ENCODE data around the gene CSNK2A1.
"Not testable (repeated sequence)": the region's sequence is repeated elsewhere in the genome, so short reads cannot be mapped to it uniquely, and the experiment has no call there.

CSNK2A1 gene

GRCh38 chr20:487655-488054 lies 55.9 kb downstream of the CSNK2A1 start:
- no peak for DNase-seq (ENCODE audit: low spot score)

- no peak for DNase-seq (ENCODE audit: low spot score)
Observed at GRCh38 chr20:483815-484644, 59.6 kb downstream of the CSNK2A1 start.

GRCh38 chr20:481167-481566 lies 62.4 kb downstream of the CSNK2A1 start:
- no peak for DNase-seq (ENCODE audit: low spot score)

- DNase-seq (ENCODE audit: low spot score), result no peak
Observed at GRCh38 chr20:480044-480443, 63.5 kb downstream of the CSNK2A1 start.

GRCh38 chr20:479487-479886 lies 64.1 kb downstream of the CSNK2A1 start:
- no peak for DNase-seq (ENCODE audit: low spot score)

- DNase-seq (ENCODE audit: low spot score), result peak; percentile 64
Observed at GRCh38 chr20:478949-479429, 64.6 kb downstream of the CSNK2A1 start.

- no peak for DNase-seq (ENCODE audit: low spot score)
Observed at GRCh38 chr20:478010-478948, 65.3 kb downstream of the CSNK2A1 start.

- DNase-seq (ENCODE audit: low spot score), result not testable (repeated sequence)
Observed at GRCh38 chr20:476561-477249, 66.9 kb downstream of the CSNK2A1 start.

GRCh38 chr20:475463-476357 lies 67.9 kb downstream of the CSNK2A1 start:
- DNase-seq (ENCODE audit: low spot score), result no peak

- no peak for DNase-seq (ENCODE audit: low spot score)
Observed at GRCh38 chr20:474581-474980, 69.0 kb downstream of the CSNK2A1 start.

- DNase-seq (ENCODE audit: low spot score), result no peak
Observed at GRCh38 chr20:472889-473292, 70.7 kb downstream of the CSNK2A1 start.

GRCh38 chr20:472137-472846 lies 71.3 kb downstream of the CSNK2A1 start:
- DNase-seq (ENCODE audit: low spot score), result no peak

GRCh38 chr20:469746-470490 lies 73.7 kb downstream of the CSNK2A1 start:
- no peak for DNase-seq (ENCODE audit: low spot score)

GRCh38 chr20:467755-468154 lies 75.8 kb downstream of the CSNK2A1 start:
- DNase-seq (ENCODE audit: low spot score), result no peak

- DNase-seq (ENCODE audit: low spot score), result peak; percentile 86
Observed at GRCh38 chr20:462199-462991, 81.2 kb downstream of the CSNK2A1 start, which contains the start of gene TBC1D20. TBC1D20 (minus strand) TSS chr20:462533; CDS start chr20:462405, 128 bp downstream.

- DNase-seq (ENCODE audit: low spot score), result peak; percentile 34
Observed at GRCh38 chr20:461254-462198, 82.1 kb downstream of the CSNK2A1 start.

- no peak for DNase-seq (ENCODE audit: low spot score)
Observed at GRCh38 chr20:460707-461106, 82.9 kb downstream of the CSNK2A1 start.
